Lower leg skin (tissue), 4 donors: Measurements from ENCODE around the gene DNAH7. TPM values are rescaled to one million over a fixed set of nuclear protein-coding genes. Genes with fewer than 3 reads are reported as not detected.
"Not testable (repeated sequence)": the region's sequence is repeated elsewhere in the genome, so short reads cannot be mapped to it uniquely, and the experiment has no call there.

Experiments
- DNase-seq, 2 donors: peaks; one replicate each; pipeline ENCODE4 v3.0.0-alpha.2; 2019; ENCODE audit warnings: low spot score in 2 of 2
- H3K4me3 ChIP-seq: fragments of 200-600 bp; sonication (generic); 2 replicates; pipeline ENCODE4 v1.5.1; 2017; ENCODE audit warnings: mild to moderate bottlenecking, low read depth; ENCODE audit not compliant: poor library complexity, severe bottlenecking
- CTCF ChIP-seq, 3 donors: fragments of 450-650 bp; IDR thresholded peaks; one replicate each; pipeline ENCODE4 v1.5.1; 2016; ENCODE audit warnings: antibody characterized with exemption in 3 of 3, mild to moderate bottlenecking in 3 of 3, moderate library complexity in 2 of 3
- POLR2A ChIP-seq, 2 donors: fragments of 450-650 bp; IDR thresholded peaks; one replicate each; pipeline ENCODE4 v1.6.1; 2016 to 2017; ENCODE audit warnings: antibody characterized with exemption in 2 of 2, mild to moderate bottlenecking in 1 of 2, moderate library complexity in 1 of 2
- WGBS, 2 donors: methylation state at CpG; one replicate each; pipeline ENCODE4 v1.1.5; 2018; 5-methylcytosine and 5-hydroxymethylcytosine counted together
- intact Hi-C: fragments of 100-400 bp; cut with DNase I; formaldehyde crosslinking; loops from one replicate; pipeline ENCODE4 v1.15.0; 2023; ENCODE audit warnings: low total_unique reads
- total RNA-seq, 4 donors: library from RNA; depleted of rRNA; stranded (reverse); fragments of >200 nt; gene quantifications; one replicate each; pipeline ENCODE4 v1.1.0, GENCODE V29; 2016

DNAH7 gene
- total RNA-seq, 4 donors from 2014 or later = 0.08 to 0.34 (median 0.17) TPM

GRCh38 chr2:196097864-196098660, 29.4 kb upstream of the DNAH7 start:
- no peak overlapping the region for H3K4me3 ChIP-seq
- no peak for DNase-seq
- intact Hi-C loops = no loop called here
- 69 to 77% methylated on average over 6 of the region's 6 CpGs for WGBS, 2 donors
- TF ChIP-seq CTCF (IDR thresholded peaks at IDR 0.05) (no peak), POLR2A (IDR thresholded peaks at IDR 0.05) (no peak)

- intact Hi-C loops = no loop called here
- no peak overlapping the region for H3K4me3 ChIP-seq
- WGBS, 2 donors = 60 to 67% methylated on average over 5 of the region's 5 CpGs
- no peak for DNase-seq
- TF ChIP-seq POLR2A (IDR thresholded peaks at IDR 0.05) = no peak
- no peak for TF ChIP-seq CTCF (IDR thresholded peaks at IDR 0.05)
Measured at GRCh38 chr2:196096982-196097745, 28.5 kb upstream of the DNAH7 start.

GRCh38 chr2:196096264-196096663, 27.6 kb upstream of the DNAH7 start:
- TF ChIP-seq POLR2A (IDR thresholded peaks at IDR 0.05) (no peak), CTCF (IDR thresholded peaks at IDR 0.05) (no peak)
- no peak for DNase-seq
- intact Hi-C loops = no loop called here
- no peak overlapping the region for H3K4me3 ChIP-seq
- 91 to 93% methylated on average over 4 of the region's 4 CpGs for WGBS, 2 donors

- H3K4me3 ChIP-seq, DNase-seq, intact Hi-C loops: not testable (repeated sequence)
- WGBS, 2 donors = 81 to 82% methylated on average over 5 of the region's 5 CpGs
Measured at GRCh38 chr2:196089448-196089847, 20.8 kb upstream of the DNAH7 start.

- TF ChIP-seq CTCF (IDR thresholded peaks at IDR 0.05) (no peak), POLR2A (IDR thresholded peaks at IDR 0.05) (no peak)
- WGBS, 2 donors = 49 to 60% methylated on average over 2 of the region's 2 CpGs
- no peak for DNase-seq
- intact Hi-C loops = no loop called here
- no peak overlapping the region for H3K4me3 ChIP-seq
Measured at GRCh38 chr2:196088203-196088602, 19.6 kb upstream of the DNAH7 start.
